ENCODE data around the gene BPI. TPM values are rescaled to one million over a fixed set of nuclear protein-coding genes. Genes with fewer than 3 reads are reported as not detected.

The BPI gene
- total RNA-seq, 1 experiment from 2014 or later = not detected

DNA sequence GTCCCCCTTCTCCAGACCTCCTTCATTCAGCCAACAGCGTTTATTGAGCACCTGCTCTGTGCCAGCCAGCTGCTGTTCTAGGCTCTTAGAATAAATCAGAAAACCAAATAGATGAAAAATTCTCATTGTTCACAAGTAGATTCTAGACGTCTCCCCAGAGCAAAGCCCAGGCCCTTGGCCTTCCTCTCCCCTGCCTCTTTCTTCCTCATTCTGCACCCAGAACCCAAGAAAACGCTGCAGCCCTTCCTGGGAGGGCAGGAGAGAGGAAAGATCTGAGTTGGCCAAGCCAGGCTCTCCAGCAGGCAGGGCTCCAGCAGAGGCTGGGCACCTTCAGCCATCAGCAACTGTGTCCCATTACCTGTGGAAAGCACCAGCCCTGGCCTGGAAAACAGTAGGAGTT is 12.0 kb upstream of the BPI start:
- H3K36me3 ChIP-seq (ENCODE audit: control insufficient read depth in 1 of 2, insufficient read depth in 2 of 2, low read length in 2 of 2) = no peaks in the 10 kb centered on the region
- H4K20me1 ChIP-seq (ENCODE audit: insufficient read depth) = no peaks in the 10 kb centered on the region
- H3K4me2 ChIP-seq (ENCODE audit: low read length) = no peak overlapping the region
- POLR2A ChIA-PET = no interaction called here
- TF ChIP-seq EZH2 (IDR thresholded peaks at IDR 0.05) = no peak
- H3K27me3 ChIP-seq (ENCODE audit: insufficient read depth, low read length) = no peaks in the 10 kb centered on the region
- no peaks in the 10 kb centered on the region for H3K79me2 ChIP-seq (ENCODE audit: insufficient read depth, low read length)
- CTCF ChIA-PET = no interaction called here
- no peak for DNase-seq (ENCODE audit: low read depth, low spot score)
- intact Hi-C loops (cut with micrococcal nuclease) = no loop called here
- no peak overlapping the region for H3K27ac ChIP-seq (ENCODE audit: low read depth, low read length)
- H3K9ac ChIP-seq (ENCODE audit: low read length) = no peak overlapping the region
- H3K9me3 ChIP-seq (ENCODE audit: control insufficient read depth in 1 of 2, insufficient read depth in 1 of 2, low read depth in 1 of 2, low read length in 2 of 2) = no peaks in the 10 kb centered on the region
- no peak overlapping the region for H2AFZ ChIP-seq (ENCODE audit: low read depth, low read length, poor library complexity, severe bottlenecking)
- no peak for ATAC-seq
- BruUV-seq (replicated peaks) = no TSS peak
- H3K9me2 ChIP-seq (ENCODE audit: insufficient read depth) = no peaks in the 10 kb centered on the region
- no peak overlapping the region for H3K4me3 ChIP-seq (replicated peaks in 1 of 2; ENCODE audit: low read depth in 1 of 2, low read length in 2 of 2)
- RAD21 ChIA-PET (ENCODE audit: low non-redundant PET in 1 of 2, low total read pairs in 2 of 2, uncharacterized antibody in 2 of 2, unreplicated experiment in 2 of 2) = no interaction called here
- H3K4me1 ChIP-seq (ENCODE audit: control insufficient read depth in 1 of 2, insufficient read depth in 2 of 2, low read length in 2 of 2) = peaks cover 0 to 5% of the 10 kb centered on the region in 2 experiments; a peak in 1 of 4 replicates

GRCh38 chr20:38293491-38294065 is 10.4 kb upstream of the BPI start:
- TF ChIP-seq CTCF (IDR thresholded peaks at IDR 0.05 in 2 of 3, conservative IDR thresholded peaks at IDR 0.05 in 1 of 3; ENCODE audit: borderline replicate concordance in 1 of 3, insufficient read depth in 1 of 3, low read depth in 2 of 3, low read length in 2 of 3) (no peak), YY1 (IDR thresholded peaks at IDR 0.05; ENCODE audit: extremely low read depth, insufficient replicate concordance, low read depth, low read length) (no peak), CBX3 (IDR thresholded peaks at IDR 0.05; ENCODE audit: low read depth) (no peak), EGR1 (IDR thresholded peaks at IDR 0.05; ENCODE audit: low read depth) (no peak), FOSL1 (IDR thresholded peaks at IDR 0.05; ENCODE audit: low read depth) (no peak)
- no peak overlapping the region for H3K4me3 ChIP-seq (replicated peaks in 1 of 2; ENCODE audit: low read depth in 1 of 2, low read length in 2 of 2)
- no peak overlapping the region for H3K9ac ChIP-seq (ENCODE audit: low read length)
- no peaks in the 10 kb centered on the region for H4K20me1 ChIP-seq (ENCODE audit: insufficient read depth)
- POLR2A ChIA-PET = no interaction called here
- RAD21 ChIA-PET (ENCODE audit: low non-redundant PET in 1 of 2, low total read pairs in 2 of 2, uncharacterized antibody in 2 of 2, unreplicated experiment in 2 of 2) = no interaction called here
- no peaks in the 10 kb centered on the region for H3K79me2 ChIP-seq (ENCODE audit: insufficient read depth, low read length)
- no peaks in the 10 kb centered on the region for H3K36me3 ChIP-seq (ENCODE audit: control insufficient read depth in 1 of 2, insufficient read depth in 2 of 2, low read length in 2 of 2)
- DNase-seq (ENCODE audit: low read depth, low spot score) = no peak
- intact Hi-C loops (cut with micrococcal nuclease) = no loop called here
- no peaks in the 10 kb centered on the region for H3K9me3 ChIP-seq (ENCODE audit: control insufficient read depth in 1 of 2, insufficient read depth in 1 of 2, low read depth in 1 of 2, low read length in 2 of 2)
- peak; percentile 46; the same call in 1 of the 2 replicates for ATAC-seq
- BruUV-seq (replicated peaks) = no TSS peak
- H3K4me2 ChIP-seq (ENCODE audit: low read length) = no peak overlapping the region
- no peak overlapping the region for H3K27ac ChIP-seq (ENCODE audit: low read depth, low read length)
- no peaks in the 10 kb centered on the region for H3K27me3 ChIP-seq (ENCODE audit: insufficient read depth, low read length)
- CTCF ChIA-PET = no interaction called here
- H2AFZ ChIP-seq (ENCODE audit: low read depth, low read length, poor library complexity, severe bottlenecking) = no peak overlapping the region
- no peaks in the 10 kb centered on the region; a peak in 1 of 4 replicates for H3K4me1 ChIP-seq (ENCODE audit: control insufficient read depth in 1 of 2, insufficient read depth in 2 of 2, low read length in 2 of 2)
- H3K9me2 ChIP-seq (ENCODE audit: insufficient read depth) = no peaks in the 10 kb centered on the region
